ENCODE measurements around the gene DNMBP. TPM values are rescaled to one million over a fixed set of nuclear protein-coding genes. Genes with fewer than 3 reads are reported as not detected.
"Not testable (repeated sequence)": the region's sequence is repeated elsewhere in the genome, so short reads cannot be mapped to it uniquely, and the experiment has no call there.

The DNMBP gene
- total and polyA plus RNA-seq, 11 donors, result 3.9 to 11.5 (median 6.6) TPM

GRCh38 chr10:99994801-99995200 lies 14.9 kb downstream of the DNMBP start:
- peaks cover 10 to 49% (median 35%) of the 10 kb centered on the region in 12 donors for H3K4me1 ChIP-seq
- H3K27me3 ChIP-seq, result no peaks in the 10 kb centered on the region
- no peak for DNase-seq
- no peak for ATAC-seq
- peak overlapping the region in 3 of 12 donors; percentile 29 to 68 (median 50) for H3K27ac ChIP-seq
- no peaks in the 10 kb centered on the region for H3K9me3 ChIP-seq
- H3K36me3 ChIP-seq, result peaks cover 0 to 2% (median 0%) of the 10 kb centered on the region in 9 donors
- H3K4me3 ChIP-seq, result no peak overlapping the region
- intact Hi-C loops (cut with DNase I), result no loop called here
- WGBS, 4 donors, result 78 to 99% (median 97%) methylated on average over 5 of the region's 5 CpGs
- TF ChIP-seq CTCF (IDR thresholded peaks at IDR 0.05) (no peak), POLR2A (IDR thresholded peaks at IDR 0.05) (no peak)

GRCh38 chr10:99993701-99994689 lies 15.8 kb downstream of the DNMBP start:
- intact Hi-C loops (cut with DNase I), result no loop called here
- Histone ChIP-seq H3K27me3 (no peaks in the 10 kb centered on the region), H3K4me3 (peak overlapping the region in 1 of 12 donors; percentile 5), H3K36me3 (peaks cover 0 to 3% (median 0%) of the 10 kb centered on the region in 9 donors), H3K27ac (peak overlapping the region in 7 of 12 donors; percentile 6 to 68 (median 39)), H3K4me1 (peaks cover 9 to 42% (median 29%) of the 10 kb centered on the region in 12 donors), H3K9me3 (no peaks in the 10 kb centered on the region)
- TF ChIP-seq POLR2A (IDR thresholded peaks at IDR 0.05), result no peak
- no peak for TF ChIP-seq CTCF (IDR thresholded peaks at IDR 0.05)
- 66 to 73% (median 69%) methylated on average over 8 of the region's 8 CpGs for WGBS, 4 donors
- ATAC-seq (peak; percentile 70 to 88 (median 77)), DNase-seq (peak in 4 of 5 donors; percentile 63 to 66 (median 65))

- DNase-seq; intact Hi-C loops (cut with DNase I); H3K9me3 ChIP-seq; H3K27ac ChIP-seq; H3K36me3 ChIP-seq; H3K27me3 ChIP-seq; H3K4me3 ChIP-seq; ATAC-seq: not testable (repeated sequence)
- 95 to 98% (median 95%) methylated on average over 5 of the region's 5 CpGs for WGBS, 4 donors
- H3K4me1 ChIP-seq, result peaks cover 0 to 43% (median 31%) of the 10 kb centered on the region in 12 donors
These were observed 24.1 kb downstream of the DNMBP start for GRCh38 chr10:99985637-99986036.

- DNase-seq, result no peak
- intact Hi-C loops (cut with DNase I), result no loop called here
- Histone ChIP-seq H3K27me3 (no peaks in the 10 kb centered on the region), H3K27ac (peak overlapping the region in 9 of 12 donors; percentile 61 to 83 (median 76)), H3K9me3 (no peaks in the 10 kb centered on the region), H3K36me3 (peaks cover 0 to 5% (median 0%) of the 10 kb centered on the region in 9 donors), H3K4me1 (peaks cover 0 to 55% (median 38%) of the 10 kb centered on the region in 12 donors), H3K4me3 (peak overlapping the region in 3 of 12 donors; percentile 6 to 42 (median 13))
- TF ChIP-seq POLR2A (IDR thresholded peaks at IDR 0.05) (no peak), CTCF (IDR thresholded peaks at IDR 0.05) (no peak)
- 54 to 61% (median 56%) methylated on average over 5 of the region's 5 CpGs for WGBS, 4 donors
- no peak for ATAC-seq
These were observed 25.3 kb downstream of the DNMBP start for GRCh38 chr10:99984211-99985034.
